HEK293 (cell line): ENCODE results near the gene RASGRP3.

Experiments used
- GLI2 ChIP-seq: fragments of 450-650 bp; formaldehyde crosslinking; IDR thresholded peaks from 2 replicates; pipeline ENCODE4; 2017; ENCODE audit warnings: missing biosample characterization, missing genetic modification characterization, low read depth, borderline replicate concordance
- GLIS2 ChIP-seq: fragments of 450-650 bp; formaldehyde crosslinking; IDR thresholded peaks from 2 replicates; pipeline ENCODE4 v1.5.1; 2016; ENCODE audit warnings: missing biosample characterization, missing genetic modification characterization
- HOXD13 ChIP-seq: sonication (generic); formaldehyde crosslinking; IDR thresholded peaks from 2 replicates; pipeline ENCODE4 v1.8.0; 2022; ENCODE audit warnings: missing genetic modification reagents, borderline replicate concordance
- INSM2 ChIP-seq: fragments of 450-650 bp; formaldehyde crosslinking; IDR thresholded peaks from 2 replicates; pipeline ENCODE4 v1.5.1; 2016; ENCODE audit warnings: missing biosample characterization, missing genetic modification characterization
- KLF9 ChIP-seq: fragments of 450-650 bp; formaldehyde crosslinking; IDR thresholded peaks from 2 replicates; pipeline ENCODE4 v1.5.1; 2016; ENCODE audit warnings: missing biosample characterization, missing genetic modification characterization, low read depth
- MEIS1 ChIP-seq: sonication (generic); formaldehyde crosslinking; IDR thresholded peaks from 2 replicates; pipeline ENCODE4 v1.8.1; 2022; ENCODE audit warnings: missing genetic modification reagents, mild to moderate bottlenecking, borderline replicate concordance
- OVOL3 ChIP-seq: fragments of 450-650 bp; formaldehyde crosslinking; IDR thresholded peaks from 2 replicates; pipeline ENCODE4 v1.5.1; 2016; ENCODE audit warnings: missing biosample characterization, missing genetic modification characterization
- PRDM4 ChIP-seq: fragments of 450-650 bp; formaldehyde crosslinking; IDR thresholded peaks from 2 replicates; pipeline ENCODE4 v1.5.1; 2017; ENCODE audit warnings: missing biosample characterization, missing genetic modification characterization
- RBAK ChIP-seq: fragments of 450-650 bp; formaldehyde crosslinking; IDR thresholded peaks from 2 replicates; pipeline ENCODE4 v1.5.1; 2016; ENCODE audit warnings: missing biosample characterization, missing genetic modification characterization
- TCF7L2 ChIP-seq: IDR thresholded peaks from 2 replicates; pipeline ENCODE4 v1.6.1; 2011; ENCODE audit warnings: low read depth, mild to moderate bottlenecking, inconsistent platforms, low read length, moderate library complexity, borderline replicate concordance
- ZBTB1 ChIP-seq: fragments of 450-650 bp; formaldehyde crosslinking; IDR thresholded peaks from 2 replicates; pipeline ENCODE4 v1.5.1; 2016; ENCODE audit warnings: missing biosample characterization, missing genetic modification characterization
- ZBTB7A ChIP-seq: fragments of 450-650 bp; formaldehyde crosslinking; IDR thresholded peaks from 2 replicates; pipeline ENCODE4 v1.5.1; 2016; ENCODE audit warnings: low read depth, missing biosample characterization, missing genetic modification characterization
- ZFP41 ChIP-seq: fragments of 450-650 bp; formaldehyde crosslinking; IDR thresholded peaks from 2 replicates; pipeline ENCODE4 v1.5.1; 2016; ENCODE audit warnings: missing biosample characterization, missing genetic modification characterization, borderline replicate concordance
- ZNF112 ChIP-seq: fragments of 450-650 bp; formaldehyde crosslinking; IDR thresholded peaks from 2 replicates; pipeline ENCODE4 v1.5.0; 2017; ENCODE audit warnings: missing biosample characterization, missing genetic modification characterization
- ZNF114 ChIP-seq: fragments of 450-650 bp; formaldehyde crosslinking; IDR thresholded peaks from 2 replicates; pipeline ENCODE4 v1.5.0; 2017; ENCODE audit warnings: missing biosample characterization, missing genetic modification characterization
- ZNF155 ChIP-seq: fragments of 450-650 bp; formaldehyde crosslinking; IDR thresholded peaks from 2 replicates; pipeline ENCODE4 v1.5.1; 2016; ENCODE audit warnings: missing biosample characterization, missing genetic modification characterization
- ZNF169 ChIP-seq: fragments of 450-650 bp; formaldehyde crosslinking; IDR thresholded peaks from 2 replicates; pipeline ENCODE4 v1.5.1; 2016; ENCODE audit warnings: missing biosample characterization, missing genetic modification characterization
- ZNF202 ChIP-seq: fragments of 450-650 bp; formaldehyde crosslinking; IDR thresholded peaks from 2 replicates; pipeline ENCODE4 v1.5.1; 2016; ENCODE audit warnings: missing biosample characterization, missing genetic modification characterization, borderline replicate concordance
- ZNF274 ChIP-seq, 2 experiments: fragments of 200-500 bp in 1 of 2; fragments of 450-650 bp in 1 of 2; sonication (Bioruptor generic) in 1 of 2; formaldehyde crosslinking in 1 of 2; IDR thresholded peaks; 2 replicates each; pipeline versions ENCODE4 v1.5.1 to v1.6.1; 2014 to 2016; ENCODE audit warnings: borderline replicate concordance in 1 of 2, inconsistent platforms in 1 of 2, low read length in 1 of 2, missing biosample characterization in 1 of 2, missing genetic modification characterization in 1 of 2
- ZNF394 ChIP-seq: fragments of 450-650 bp; formaldehyde crosslinking; IDR thresholded peaks from 2 replicates; pipeline ENCODE4 v1.5.1; 2016; ENCODE audit warnings: missing biosample characterization, missing genetic modification characterization, mild to moderate bottlenecking, moderate library complexity, borderline replicate concordance
- ZNF426 ChIP-seq: fragments of 450-650 bp; formaldehyde crosslinking; IDR thresholded peaks from 2 replicates; pipeline ENCODE4 v1.5.1; 2017; ENCODE audit warnings: missing biosample characterization, missing genetic modification characterization, mild to moderate bottlenecking, inconsistent platforms, moderate library complexity
- ZNF473 ChIP-seq: fragments of 450-650 bp; formaldehyde crosslinking; IDR thresholded peaks from 2 replicates; pipeline ENCODE4 v1.5.1; 2017; ENCODE audit warnings: missing biosample characterization, missing genetic modification characterization
- ZNF548 ChIP-seq: fragments of 450-650 bp; formaldehyde crosslinking; IDR thresholded peaks from 2 replicates; pipeline ENCODE4 v1.5.1; 2016; ENCODE audit warnings: missing biosample characterization, missing genetic modification characterization
- ZNF596 ChIP-seq: fragments of 450-650 bp; IDR thresholded peaks from 2 replicates; pipeline ENCODE4 v1.5.0; 2018; ENCODE audit warnings: missing biosample characterization, mild to moderate bottlenecking, missing genetic modification characterization, moderate library complexity
- ZNF624 ChIP-seq: fragments of 450-650 bp; formaldehyde crosslinking; IDR thresholded peaks from 2 replicates; pipeline ENCODE4 v1.5.1; 2017; ENCODE audit warnings: missing biosample characterization, missing genetic modification characterization
- ZNF654 ChIP-seq: fragments of 450-650 bp; formaldehyde crosslinking; IDR thresholded peaks from 2 replicates; pipeline ENCODE4 v1.5.1; 2016; ENCODE audit warnings: low read depth, missing biosample characterization, missing genetic modification characterization
- ZNF830 ChIP-seq: fragments of 450-650 bp; IDR thresholded peaks from 2 replicates; pipeline ENCODE4 v1.5.0; 2018; ENCODE audit warnings: missing biosample characterization, missing genetic modification characterization, low read depth, mild to moderate bottlenecking, moderate library complexity
- ZSCAN23 ChIP-seq: fragments of 450-650 bp; formaldehyde crosslinking; IDR thresholded peaks from 2 replicates; pipeline ENCODE4 v1.5.1; 2016; ENCODE audit warnings: missing biosample characterization, missing genetic modification characterization
- ZSCAN30 ChIP-seq: fragments of 450-650 bp; IDR thresholded peaks from 2 replicates; pipeline ENCODE4 v1.5.1; 2018; ENCODE audit warnings: missing biosample characterization, mild to moderate bottlenecking, missing genetic modification characterization, moderate library complexity
- ZXDB ChIP-seq: fragments of 450-650 bp; formaldehyde crosslinking; IDR thresholded peaks from 2 replicates; pipeline ENCODE4 v1.5.1; 2016; ENCODE audit warnings: missing biosample characterization, missing genetic modification characterization
- TF ChIP-seq, protein P1 (sequence below): fragments of 450-650 bp; formaldehyde crosslinking; IDR thresholded peaks from 2 replicates; pipeline ENCODE4 v1.5.1; 2016; ENCODE audit warnings: missing biosample characterization, missing genetic modification characterization
- TF ChIP-seq, protein P2 (sequence below): fragments of 450-650 bp; IDR thresholded peaks from 2 replicates; pipeline ENCODE4 v1.5.1; 2018; ENCODE audit warnings: missing biosample characterization, mild to moderate bottlenecking, missing genetic modification characterization
- TF ChIP-seq, protein P3 (sequence below): fragments of 450-650 bp; formaldehyde crosslinking; IDR thresholded peaks from 2 replicates; pipeline ENCODE4 v1.5.1; 2016; ENCODE audit warnings: missing biosample characterization, missing genetic modification characterization, low read depth

RASGRP3 gene

GRCh38 chr2:33589444-33589843 lies 113.0 kb downstream of the RASGRP3 start (continued):
- TF ChIP-seq INSM2 (tag by site-specific recombination) = 0 out of 2 replicates have a peak, but pooled peaks have one; percentile 30
- no peak for TF ChIP-seq ZNF114 (tag by site-specific recombination)
- no peak for TF ChIP-seq MEIS1
- TF ChIP-seq ZNF426 (tag by site-specific recombination) = no peak
- TF ChIP-seq ZNF394 (tag by site-specific recombination) = no peak
- no peak for TF ChIP-seq ZNF169 (tag by site-specific recombination)
- no peak for TF ChIP-seq KLF9 (tag by site-specific recombination)
- no peak for TF ChIP-seq ZBTB1 (tag by site-specific recombination)
- peak; percentile 57 for TF ChIP-seq ZNF596
- no peak for TF ChIP-seq TCF7L2
- no peak for TF ChIP-seq ZNF112 (tag by site-specific recombination)
- TF ChIP-seq RBAK (tag by site-specific recombination) = no peak
- TF ChIP-seq ZNF830 (tag by site-specific recombination) = no peak
- peak; percentile 80 for TF ChIP-seq ZSCAN30 (tag by site-specific recombination)
- no peak for TF ChIP-seq ZFP41
- TF ChIP-seq ZNF654 (tag by site-specific recombination) = no peak
- no peak for TF ChIP-seq ZNF155
- TF ChIP-seq OVOL3 (tag by site-specific recombination) = peak; percentile 93
- no peak for TF ChIP-seq GLIS2 (tag by site-specific recombination)
- TF ChIP-seq ZSCAN23 (tag by site-specific recombination) = no peak
- TF ChIP-seq HOXD13 (CRISPR knock-in tag) = no peak
- no peak for TF ChIP-seq ZBTB7A (tag by site-specific recombination)
- peak; percentile 62 for TF ChIP-seq ZXDB (tag by site-specific recombination)
- peak; percentile 63; the same call in 1 of the 2 replicates for TF ChIP-seq GLI2 (tag by site-specific recombination)
- TF ChIP-seq ZNF473 (tag by site-specific recombination) = no peak
- TF ChIP-seq, protein P1, sequence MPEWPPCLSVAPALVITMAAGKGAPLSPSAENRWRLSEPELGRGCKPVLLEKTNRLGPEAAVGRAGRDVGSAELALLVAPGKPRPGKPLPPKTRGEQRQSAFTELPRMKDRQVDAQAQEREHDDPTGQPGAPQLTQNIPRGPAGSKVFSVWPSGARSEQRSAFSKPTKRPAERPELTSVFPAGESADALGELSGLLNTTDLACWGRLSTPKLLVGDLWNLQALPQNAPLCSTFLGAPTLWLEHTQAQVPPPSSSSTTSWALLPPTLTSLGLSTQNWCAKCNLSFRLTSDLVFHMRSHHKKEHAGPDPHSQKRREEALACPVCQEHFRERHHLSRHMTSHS (tag by site-specific recombination) = no peak
- TF ChIP-seq, protein P2, sequence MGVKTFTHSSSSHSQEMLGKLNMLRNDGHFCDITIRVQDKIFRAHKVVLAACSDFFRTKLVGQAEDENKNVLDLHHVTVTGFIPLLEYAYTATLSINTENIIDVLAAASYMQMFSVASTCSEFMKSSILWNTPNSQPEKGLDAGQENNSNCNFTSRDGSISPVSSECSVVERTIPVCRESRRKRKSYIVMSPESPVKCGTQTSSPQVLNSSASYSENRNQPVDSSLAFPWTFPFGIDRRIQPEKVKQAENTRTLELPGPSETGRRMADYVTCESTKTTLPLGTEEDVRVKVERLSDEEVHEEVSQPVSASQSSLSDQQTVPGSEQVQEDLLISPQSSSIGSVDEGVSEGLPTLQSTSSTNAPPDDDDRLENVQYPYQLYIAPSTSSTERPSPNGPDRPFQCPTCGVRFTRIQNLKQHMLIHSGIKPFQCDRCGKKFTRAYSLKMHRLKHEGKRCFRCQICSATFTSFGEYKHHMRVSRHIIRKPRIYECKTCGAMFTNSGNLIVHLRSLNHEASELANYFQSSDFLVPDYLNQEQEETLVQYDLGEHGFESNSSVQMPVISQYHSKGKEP (tag by site-specific recombination) = no peak
- TF ChIP-seq ZNF624 (tag by site-specific recombination) = no peak
- TF ChIP-seq ZNF274 (IDR thresholded peaks at IDR 0.05; ENCODE audit: low read length) = no peak
- TF ChIP-seq ZNF274 (tag by site-specific recombination; IDR thresholded peaks at IDR 0.05; ENCODE audit: borderline replicate concordance) = no peak
- no peak for TF ChIP-seq ZNF202 (tag by site-specific recombination)
- TF ChIP-seq, protein P3, sequence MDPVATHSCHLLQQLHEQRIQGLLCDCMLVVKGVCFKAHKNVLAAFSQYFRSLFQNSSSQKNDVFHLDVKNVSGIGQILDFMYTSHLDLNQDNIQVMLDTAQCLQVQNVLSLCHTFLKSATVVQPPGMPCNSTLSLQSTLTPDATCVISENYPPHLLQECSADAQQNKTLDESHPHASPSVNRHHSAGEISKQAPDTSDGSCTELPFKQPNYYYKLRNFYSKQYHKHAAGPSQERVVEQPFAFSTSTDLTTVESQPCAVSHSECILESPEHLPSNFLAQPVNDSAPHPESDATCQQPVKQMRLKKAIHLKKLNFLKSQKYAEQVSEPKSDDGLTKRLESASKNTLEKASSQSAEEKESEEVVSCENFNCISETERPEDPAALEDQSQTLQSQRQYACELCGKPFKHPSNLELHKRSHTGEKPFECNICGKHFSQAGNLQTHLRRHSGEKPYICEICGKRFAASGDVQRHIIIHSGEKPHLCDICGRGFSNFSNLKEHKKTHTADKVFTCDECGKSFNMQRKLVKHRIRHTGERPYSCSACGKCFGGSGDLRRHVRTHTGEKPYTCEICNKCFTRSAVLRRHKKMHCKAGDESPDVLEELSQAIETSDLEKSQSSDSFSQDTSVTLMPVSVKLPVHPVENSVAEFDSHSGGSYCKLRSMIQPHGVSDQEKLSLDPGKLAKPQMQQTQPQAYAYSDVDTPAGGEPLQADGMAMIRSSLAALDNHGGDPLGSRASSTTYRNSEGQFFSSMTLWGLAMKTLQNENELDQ (tag by site-specific recombination) = no peak
- TF ChIP-seq PRDM4 (tag by site-specific recombination) = peak; percentile 81
- TF ChIP-seq ZNF548 = no peak
